Iris pigment epithelial cell (primary cell): ENCODE data around the gene SUMO4.

Experiments used
- DNase-seq: peaks from one replicate; pipeline ENCODE4 v3.0.0-alpha.2; 2011; ENCODE audit warnings: low read depth

SUMO4 gene

GRCh38 chr6:149389509-149390297 is 10.4 kb upstream of the SUMO4 start:
- DNase-seq: no peak

- no peak for DNase-seq
These were observed 8.0 kb upstream of the SUMO4 start for GRCh38 chr6:149392093-149392492.

GRCh38 chr6:149392535-149392934 is 7.5 kb upstream of the SUMO4 start:
- no peak for DNase-seq

- peak; percentile 28 for DNase-seq
These were observed 6.9 kb upstream of the SUMO4 start for GRCh38 chr6:149393002-149393679.

- DNase-seq: no peak
These were observed 4.9 kb upstream of the SUMO4 start for GRCh38 chr6:149395185-149395584.

GRCh38 chr6:149397384-149397783 is 2.7 kb upstream of the SUMO4 start:
- no peak for DNase-seq

- DNase-seq: no peak
These were observed 3.5 kb downstream of the SUMO4 start for GRCh38 chr6:149403534-149403933.

GRCh38 chr6:149405823-149406765 is 6.0 kb downstream of the SUMO4 start:
- DNase-seq: peak; percentile 70

GRCh38 chr6:149409617-149410016 is 9.6 kb downstream of the SUMO4 start:
- no peak for DNase-seq

GRCh38 chr6:149410557-149410956 is 10.5 kb downstream of the SUMO4 start:
- no peak for DNase-seq

- no peak for DNase-seq
These were observed 13.9 kb downstream of the SUMO4 start for GRCh38 chr6:149414009-149414408.

- no peak for DNase-seq
These were observed 14.8 kb downstream of the SUMO4 start for GRCh38 chr6:149414821-149415220.

GRCh38 chr6:149419696-149420404 is 19.8 kb downstream of the SUMO4 start:
- no peak for DNase-seq

GRCh38 chr6:149421132-149421531 is 21.1 kb downstream of the SUMO4 start:
- no peak for DNase-seq

GRCh38 chr6:149422581-149422980 is 22.5 kb downstream of the SUMO4 start:
- no peak for DNase-seq

GRCh38 chr6:149423964-149424440 is 23.9 kb downstream of the SUMO4 start:
- no peak for DNase-seq

- no peak for DNase-seq
These were observed 25.2 kb downstream of the SUMO4 start for GRCh38 chr6:149425224-149425623.

- no peak for DNase-seq
These were observed 25.7 kb downstream of the SUMO4 start for GRCh38 chr6:149425754-149426153.

- no peak for DNase-seq
These were observed 28.5 kb downstream of the SUMO4 start for GRCh38 chr6:149428606-149429005.

- DNase-seq: no peak
These were observed 29.6 kb downstream of the SUMO4 start for GRCh38 chr6:149429427-149430360.
